ENCODE results near the gene WNT6.

The WNT6 gene
- total RNA-seq = 0.15 to 0.22 reads per million in 2 donors

GRCh38 chr2:218859556-218859987 lies at the start of gene WNT6:
Gene WNT6 (plus strand): TSS chr2:218859805. CDS start chr2:218860038, 233 bp downstream.
- no peak for DNase-seq

GRCh38 chr2:218810256-218810655 lies 49.3 kb upstream of the WNT6 start:
- DNase-seq = no peak

DNA sequence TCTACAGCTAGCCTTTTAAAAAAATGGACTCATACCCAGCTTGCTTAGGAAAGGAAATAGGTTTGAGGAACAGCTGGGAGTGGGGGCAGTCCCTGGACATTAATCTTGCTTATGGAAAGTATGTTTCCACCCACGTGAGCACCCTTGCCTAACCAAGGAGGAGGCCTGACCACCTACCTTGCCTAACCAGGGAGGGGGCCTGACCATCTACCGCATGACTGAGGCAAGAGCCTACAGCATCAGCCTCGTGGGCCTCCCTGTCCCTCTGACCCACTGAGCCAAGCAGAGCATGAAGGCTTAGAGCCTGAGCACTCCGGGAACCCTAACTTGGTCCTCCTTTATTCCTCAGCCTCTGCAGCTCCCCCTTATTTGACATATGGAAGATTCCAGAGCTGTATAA lies 48.2 kb upstream of the WNT6 start:
- DNase-seq = no peak

DNA sequence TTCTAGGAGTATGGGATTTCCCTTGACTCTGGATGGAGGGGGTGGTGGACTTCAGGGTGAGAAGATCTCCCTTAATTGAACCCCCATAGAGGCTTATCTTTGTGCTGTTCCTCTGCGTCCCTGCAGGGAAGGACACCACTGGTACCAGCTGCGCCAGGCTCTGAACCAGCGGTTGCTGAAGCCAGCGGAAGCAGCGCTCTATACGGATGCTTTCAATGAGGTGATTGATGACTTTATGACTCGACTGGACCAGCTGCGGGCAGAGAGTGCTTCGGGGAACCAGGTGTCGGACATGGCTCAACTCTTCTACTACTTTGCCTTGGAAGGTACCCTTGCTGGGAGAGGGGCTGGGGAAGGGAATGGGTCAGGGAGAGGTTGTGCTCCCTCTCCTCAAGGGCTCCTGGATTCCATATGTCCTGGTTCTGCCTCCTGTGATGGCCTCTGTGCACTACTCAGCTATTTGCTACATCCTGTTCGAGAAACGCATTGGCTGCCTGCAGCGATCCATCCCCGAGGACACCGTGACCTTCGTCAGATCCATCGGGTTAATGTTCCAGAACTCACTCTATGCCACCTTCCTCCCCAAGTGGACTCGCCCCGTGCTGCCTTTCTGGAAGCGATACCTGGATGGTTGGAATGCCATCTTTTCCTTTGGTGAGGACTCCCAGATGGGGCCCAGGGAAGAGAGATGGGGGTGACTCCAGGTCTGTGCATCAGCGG lies 47.3 kb upstream of the WNT6 start:
- DNase-seq = no peak

- DNase-seq = no peak
Measured at GRCh38 chr2:218812861-218813260, 46.7 kb upstream of the WNT6 start.

DNA sequence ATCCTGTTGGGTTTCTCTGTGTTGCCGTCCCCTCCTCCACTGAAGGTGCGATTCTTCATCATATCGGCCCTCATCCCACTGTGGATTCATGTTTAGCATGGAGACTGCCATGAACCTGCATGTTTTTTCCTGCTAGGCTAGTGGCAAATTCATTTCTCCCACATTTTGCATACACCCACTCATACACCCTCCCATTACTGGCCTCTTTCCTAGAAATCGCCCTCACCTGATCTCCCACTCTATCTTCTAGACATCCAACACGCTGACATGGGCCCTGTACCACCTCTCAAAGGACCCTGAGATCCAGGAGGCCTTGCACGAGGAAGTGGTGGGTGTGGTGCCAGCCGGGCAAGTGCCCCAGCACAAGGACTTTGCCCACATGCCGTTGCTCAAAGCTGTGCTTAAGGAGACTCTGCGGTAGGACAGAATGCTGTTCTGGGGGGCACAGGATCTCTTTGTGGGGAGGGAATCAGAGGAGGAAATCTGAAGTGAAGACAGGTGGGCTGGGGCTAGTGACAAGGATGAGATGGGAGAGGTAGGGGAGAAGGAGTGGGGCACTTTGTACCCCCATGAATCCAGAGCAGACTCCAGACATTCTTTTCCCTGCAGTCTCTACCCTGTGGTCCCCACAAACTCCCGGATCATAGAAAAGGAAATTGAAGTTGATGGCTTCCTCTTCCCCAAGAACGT lies 45.7 kb upstream of the WNT6 start:
- DNase-seq = no peak

GRCh38 chr2:218814540-218815243 lies 44.9 kb upstream of the WNT6 start:
- DNase-seq = no peak

DNA sequence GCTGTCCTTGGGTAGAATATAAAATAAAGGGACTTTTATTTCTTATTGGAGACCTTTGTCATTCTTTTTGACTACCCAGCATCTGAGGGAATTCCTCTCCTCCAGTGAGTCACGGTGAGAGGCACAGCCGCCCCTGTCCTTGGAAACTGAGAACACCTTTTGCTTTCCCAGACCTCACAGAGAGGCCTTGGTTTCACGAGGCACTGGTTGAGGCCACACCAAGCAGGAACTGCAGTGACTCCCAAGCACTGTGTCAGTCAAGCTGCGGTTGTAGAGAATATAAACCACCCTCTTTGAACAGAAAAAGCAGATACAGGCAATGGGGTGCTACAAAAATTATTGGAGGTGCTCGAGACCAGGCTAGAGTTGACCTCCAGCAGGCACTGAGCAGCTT lies 44.4 kb upstream of the WNT6 start:
- no peak for DNase-seq

- DNase-seq = no peak
Measured at GRCh38 chr2:218815649-218816048, 44.0 kb upstream of the WNT6 start.

DNA sequence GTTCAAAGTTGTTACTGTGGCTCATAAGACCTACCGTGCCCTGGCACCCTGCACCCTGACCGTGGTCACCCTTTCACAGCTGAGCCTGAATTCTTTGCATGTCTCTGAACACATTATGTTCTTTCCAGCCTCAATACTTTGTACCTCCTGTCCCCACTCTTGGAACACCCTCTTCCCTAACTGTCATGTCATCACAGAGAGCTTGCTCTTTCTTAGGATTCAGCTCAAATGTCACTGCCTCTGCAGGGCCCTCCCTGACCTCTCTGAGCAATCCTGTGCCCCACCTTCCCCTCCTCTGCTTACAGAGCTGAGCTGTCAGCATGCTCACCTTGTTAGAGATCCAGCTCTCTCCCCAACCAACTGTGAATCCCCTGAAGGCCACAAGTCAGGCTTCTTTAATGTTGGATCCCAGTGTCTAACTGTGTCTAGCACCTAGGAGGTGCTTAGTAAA lies 43.0 kb upstream of the WNT6 start:
- DNase-seq = no peak

DNA sequence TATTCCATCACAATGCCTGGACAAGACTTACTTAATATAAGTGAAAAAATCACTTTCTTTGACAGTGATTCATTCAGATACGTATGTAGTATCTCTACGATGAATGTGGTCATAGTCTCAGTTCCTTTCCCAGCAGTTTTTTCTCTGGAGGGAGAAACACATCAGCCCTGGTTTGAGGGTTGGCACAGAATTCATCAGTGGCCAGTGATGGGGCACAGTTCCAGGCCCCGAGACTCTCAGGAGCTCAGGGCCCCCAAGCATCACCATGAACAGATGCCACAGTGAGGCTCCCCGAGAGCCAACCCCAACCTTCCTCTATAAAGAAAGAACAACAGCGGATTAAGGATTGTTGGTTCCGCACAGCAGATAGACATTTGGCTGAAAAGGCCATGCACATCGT lies 40.5 kb upstream of the WNT6 start:
- DNase-seq = no peak

DNA sequence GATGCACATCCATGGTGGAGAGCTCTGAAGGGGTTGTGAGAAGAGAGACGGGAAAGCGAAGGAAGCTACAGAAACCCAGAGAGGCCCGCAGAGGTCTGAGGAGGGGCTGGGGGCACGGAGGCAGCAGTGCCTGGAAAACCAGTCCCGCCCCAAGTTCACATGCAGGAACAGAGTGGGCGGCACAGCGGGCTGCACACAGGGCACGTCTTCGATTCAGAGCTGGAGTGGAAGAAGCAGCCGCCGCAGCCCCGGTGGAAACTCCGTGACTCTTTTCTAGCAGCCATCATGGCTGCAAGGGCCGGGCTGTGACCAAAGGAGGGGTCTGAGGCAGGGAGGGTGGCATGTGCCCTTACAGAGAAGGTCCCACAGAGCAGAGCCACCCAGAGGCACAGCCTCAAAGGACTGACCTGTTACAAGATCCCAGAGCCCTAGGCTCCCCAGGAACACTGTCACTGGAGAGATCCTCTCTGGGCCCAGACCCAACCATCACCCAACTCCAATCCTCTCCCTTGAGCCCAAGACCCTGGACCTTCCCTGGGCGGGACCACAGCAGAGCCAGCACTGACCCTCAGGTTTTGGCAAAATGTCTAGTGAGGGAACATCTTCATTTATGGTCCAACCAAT lies 38.7 kb upstream of the WNT6 start:
- DNase-seq = no peak

- no peak for DNase-seq
Measured at GRCh38 chr2:218821605-218822211, 37.9 kb upstream of the WNT6 start.

GRCh38 chr2:218822622-218823021 lies 37.0 kb upstream of the WNT6 start:
- DNase-seq = no peak

DNA sequence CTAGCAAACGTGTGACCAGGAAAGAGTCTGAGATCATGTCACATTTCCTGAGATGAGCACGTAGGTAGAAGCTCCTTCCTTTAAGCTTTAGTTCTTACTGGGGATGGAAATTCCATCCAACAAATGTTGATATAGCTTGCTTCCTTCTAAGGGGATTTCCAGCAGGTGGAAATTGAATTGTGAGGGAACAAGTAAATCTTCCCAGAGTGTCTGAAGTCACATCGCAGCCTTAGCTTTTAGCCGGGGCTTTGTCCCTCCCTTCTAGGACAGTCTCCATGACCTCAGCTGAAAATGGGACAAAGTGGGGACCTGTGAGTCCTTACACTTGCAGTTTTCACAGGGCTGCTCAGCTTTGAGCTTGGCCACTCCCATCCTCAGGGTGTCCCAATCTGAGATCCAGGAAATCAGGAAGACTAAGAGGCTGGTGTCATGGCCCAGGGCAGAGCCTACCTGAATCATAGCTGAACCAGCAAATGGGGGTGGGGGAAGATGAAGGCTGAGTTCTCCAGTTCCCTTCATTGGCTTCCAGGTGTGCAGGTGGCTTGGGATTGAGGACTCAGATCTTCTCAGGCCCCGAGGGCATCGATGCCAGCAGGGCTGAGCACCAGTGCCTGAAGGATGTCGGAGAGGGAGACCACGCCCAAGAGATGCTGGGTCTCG lies 36.3 kb upstream of the WNT6 start:
- DNase-seq = no peak

GRCh38 chr2:218824004-218824403 lies 35.6 kb upstream of the WNT6 start:
- DNase-seq = no peak

- DNase-seq = no peak
Measured at GRCh38 chr2:218826791-218827190, 32.8 kb upstream of the WNT6 start.

GRCh38 chr2:218827701-218828476 lies 31.7 kb upstream of the WNT6 start:
- no peak for DNase-seq

DNA sequence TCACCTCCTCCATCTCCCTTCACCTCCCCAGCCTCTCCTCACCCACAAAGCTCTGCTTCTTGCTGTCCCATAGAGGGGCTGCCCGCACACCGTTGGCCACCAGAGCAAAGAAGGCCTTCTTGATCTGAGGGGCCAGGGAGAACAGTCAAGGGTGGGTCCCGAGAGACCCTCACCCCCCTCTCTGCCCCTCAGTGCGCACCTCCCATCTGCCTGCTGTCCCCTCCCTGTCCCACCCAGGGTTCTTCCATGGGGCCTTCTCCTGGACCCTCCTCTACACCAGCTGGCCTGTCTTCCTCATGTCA lies 31.2 kb upstream of the WNT6 start:
- no peak for DNase-seq

- no peak for DNase-seq
Measured at GRCh38 chr2:218829868-218830451, 29.6 kb upstream of the WNT6 start.

Measured in activated gamma-delta T cell (primary cell).